Measurements from ENCODE around the gene AFF3. TPM values are rescaled to one million over a fixed set of nuclear protein-coding genes. Genes with fewer than 3 reads are reported as not detected.

The AFF3 gene
- total RNA-seq, 1 experiment from 2014 or later = 0.22 TPM

DNA sequence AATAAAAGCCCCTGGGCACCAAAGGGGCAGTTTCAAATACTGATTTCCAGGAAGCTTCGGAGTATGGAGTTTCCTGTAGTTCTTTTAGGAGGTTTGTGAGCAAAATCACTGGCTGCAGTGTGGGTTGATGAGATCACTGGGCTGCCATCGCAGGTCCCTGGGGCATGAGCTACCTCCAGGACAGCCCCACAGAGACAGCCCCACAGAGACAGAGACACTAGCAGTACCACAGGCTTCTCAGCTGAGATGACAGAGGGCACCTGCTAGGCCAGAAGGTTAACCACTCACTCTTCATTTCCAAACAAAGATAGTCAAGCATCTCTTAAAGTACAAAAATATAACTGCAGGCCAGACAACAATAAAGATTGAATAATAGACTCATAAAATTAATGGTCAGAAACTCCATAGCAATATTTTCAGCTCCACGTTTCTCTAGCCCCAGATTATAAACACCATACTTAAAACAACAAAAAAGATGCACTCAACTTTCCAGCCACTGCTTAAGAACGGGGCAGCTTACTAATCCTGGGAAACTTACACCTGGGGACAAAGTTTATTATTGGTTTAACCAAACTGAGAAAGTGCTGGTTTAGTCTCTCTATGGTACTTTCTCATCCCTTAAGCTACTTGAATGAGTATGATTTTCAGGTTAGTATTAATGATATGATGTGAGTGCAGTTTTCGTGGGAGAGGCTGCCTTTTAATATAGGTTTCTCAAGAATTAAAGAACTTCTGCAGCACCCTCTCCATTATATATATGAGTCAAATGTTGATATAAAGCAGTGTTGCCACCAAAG lies 11.6 kb downstream of the AFF3 start:
- Mint-ChIP-seq H3K9me3 (no peaks in the 10 kb centered on the region), H3K4me1 (no peaks in the 10 kb centered on the region), H3K4me3 (no peak overlapping the region), H3K27ac (no peak overlapping the region), H3K27me3 (ENCODE audit: low read depth) (peaks cover 67% of the 10 kb centered on the region), H3K36me3 (ENCODE audit: insufficient read depth in 1 of 3, low read depth in 3 of 3) (no peaks in the 10 kb centered on the region)
- Histone ChIP-seq H2BK5ac (ENCODE audit: insufficient read length, low read length) (no peak overlapping the region), H4K5ac (ENCODE audit: insufficient read length, low read depth, low read length) (no peak overlapping the region), H3K14ac (ENCODE audit: insufficient read depth, low read length) (no peak overlapping the region), H3K23ac (ENCODE audit: insufficient read length, low read depth, low read length) (no peak overlapping the region), H2AK5ac (ENCODE audit: insufficient read length, low read length) (no peak overlapping the region), H3K27me3 (ENCODE audit: insufficient read depth, low read length) (no peaks in the 10 kb centered on the region), H3K4ac (ENCODE audit: low read depth, low read length) (no peak overlapping the region), H2BK12ac (ENCODE audit: insufficient read length, low read depth, low read length) (no peak overlapping the region), H3K9me3 (ENCODE audit: control insufficient read depth, low read depth, low read length) (no peaks in the 10 kb centered on the region), H3K79me2 (ENCODE audit: insufficient read depth, low read length) (no peaks in the 10 kb centered on the region), H3K4me2 (ENCODE audit: insufficient read depth, insufficient read length, low read length) (no peak overlapping the region), H3T11ph (ENCODE audit: low read length) (no peak overlapping the region), H2BK120ac (ENCODE audit: low read depth, low read length, poor library complexity, severe bottlenecking) (no peak overlapping the region), H3K18ac (ENCODE audit: insufficient read length, low read depth, low read length) (no peak overlapping the region), H4K20me1 (ENCODE audit: control insufficient read depth, insufficient read depth, insufficient read length) (no peaks in the 10 kb centered on the region), H4K8ac (replicated peaks; ENCODE audit: insufficient read length, low read depth, low read length) (no peak overlapping the region), H2BK20ac (ENCODE audit: low read depth, low read length, poor library complexity, severe bottlenecking) (no peak overlapping the region), H3K9ac (ENCODE audit: extremely low read depth, insufficient read length, low read length) (no peak overlapping the region), H2AFZ (ENCODE audit: low read length) (no peak overlapping the region), H3K4me1 (ENCODE audit: insufficient read depth, low read length) (no peaks in the 10 kb centered on the region), H4K91ac (ENCODE audit: insufficient read length, low read depth, low read length) (no peak overlapping the region), H3K23me2 (ENCODE audit: insufficient read length, low read depth, low read length, poor library complexity, severe bottlenecking) (no peaks in the 10 kb centered on the region), H2BK15ac (ENCODE audit: low read depth, low read length) (no peak overlapping the region), H3K79me1 (ENCODE audit: insufficient read depth, low read depth, low read length, poor library complexity, severe bottlenecking) (no peaks in the 10 kb centered on the region), H3K27ac (ENCODE audit: insufficient read length, low read depth, low read length) (no peak overlapping the region), H3K56ac (ENCODE audit: insufficient read length, low read depth, low read length) (no peak overlapping the region)
- TF ChIP-seq, protein P1, sequence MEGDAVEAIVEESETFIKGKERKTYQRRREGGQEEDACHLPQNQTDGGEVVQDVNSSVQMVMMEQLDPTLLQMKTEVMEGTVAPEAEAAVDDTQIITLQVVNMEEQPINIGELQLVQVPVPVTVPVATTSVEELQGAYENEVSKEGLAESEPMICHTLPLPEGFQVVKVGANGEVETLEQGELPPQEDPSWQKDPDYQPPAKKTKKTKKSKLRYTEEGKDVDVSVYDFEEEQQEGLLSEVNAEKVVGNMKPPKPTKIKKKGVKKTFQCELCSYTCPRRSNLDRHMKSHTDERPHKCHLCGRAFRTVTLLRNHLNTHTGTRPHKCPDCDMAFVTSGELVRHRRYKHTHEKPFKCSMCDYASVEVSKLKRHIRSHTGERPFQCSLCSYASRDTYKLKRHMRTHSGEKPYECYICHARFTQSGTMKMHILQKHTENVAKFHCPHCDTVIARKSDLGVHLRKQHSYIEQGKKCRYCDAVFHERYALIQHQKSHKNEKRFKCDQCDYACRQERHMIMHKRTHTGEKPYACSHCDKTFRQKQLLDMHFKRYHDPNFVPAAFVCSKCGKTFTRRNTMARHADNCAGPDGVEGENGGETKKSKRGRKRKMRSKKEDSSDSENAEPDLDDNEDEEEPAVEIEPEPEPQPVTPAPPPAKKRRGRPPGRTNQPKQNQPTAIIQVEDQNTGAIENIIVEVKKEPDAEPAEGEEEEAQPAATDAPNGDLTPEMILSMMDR (conservative IDR thresholded peaks at IDR 0.05) = no peak
- no CpG with 5 or more reads among the region's 5 CpGs for WGBS (ENCODE audit: extremely low coverage, insufficient read length, low lambda C conversion rate)
- DNase-seq = no peak
